ENCODE measurements around the gene TPO.

TPO gene

DNA sequence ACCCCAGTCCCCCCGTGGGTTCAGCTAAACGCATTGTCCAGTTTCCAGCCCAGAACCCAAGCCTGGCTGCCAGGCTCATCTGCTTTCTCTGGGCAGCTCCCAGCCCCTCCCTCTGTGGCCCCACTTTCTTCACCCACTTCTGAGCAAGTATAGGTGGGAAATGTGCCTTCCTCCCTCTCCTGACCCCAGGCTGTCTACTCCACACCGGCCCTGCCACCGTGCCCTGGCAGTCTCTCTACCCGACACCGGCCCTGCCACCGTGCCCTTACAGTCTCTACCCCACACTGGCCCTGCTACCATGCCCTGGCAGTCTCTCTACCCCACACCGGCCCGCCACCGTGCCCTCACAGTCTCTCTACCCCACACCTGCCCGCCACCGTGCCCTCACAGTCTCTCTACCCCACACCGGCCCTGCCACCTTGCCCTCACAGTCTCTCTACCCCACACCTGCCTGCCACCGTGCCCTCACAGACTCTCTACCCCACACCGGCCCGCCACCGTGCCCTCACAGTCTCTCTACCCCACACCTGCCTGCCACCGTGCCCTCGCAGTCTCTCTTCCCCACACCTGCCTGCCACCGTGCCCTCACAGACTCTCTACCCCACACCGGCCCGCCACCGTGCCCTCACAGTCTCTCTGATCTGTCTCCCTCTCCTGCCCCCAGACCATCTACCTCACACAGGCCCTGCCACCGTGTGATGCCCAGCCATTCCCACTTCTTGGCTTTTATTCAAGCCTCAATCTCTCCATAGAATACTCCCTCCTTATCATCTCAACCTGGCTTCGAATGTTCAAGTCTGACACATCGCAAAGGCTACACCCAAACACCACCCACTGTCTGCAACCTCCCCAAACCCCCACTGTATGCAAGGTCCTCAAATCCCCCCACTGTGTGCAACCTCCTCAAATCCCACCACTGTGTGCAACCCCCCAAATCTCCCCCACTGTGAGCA is 108.9 kb downstream of the TPO start:
- TF ChIP-seq, protein P1, sequence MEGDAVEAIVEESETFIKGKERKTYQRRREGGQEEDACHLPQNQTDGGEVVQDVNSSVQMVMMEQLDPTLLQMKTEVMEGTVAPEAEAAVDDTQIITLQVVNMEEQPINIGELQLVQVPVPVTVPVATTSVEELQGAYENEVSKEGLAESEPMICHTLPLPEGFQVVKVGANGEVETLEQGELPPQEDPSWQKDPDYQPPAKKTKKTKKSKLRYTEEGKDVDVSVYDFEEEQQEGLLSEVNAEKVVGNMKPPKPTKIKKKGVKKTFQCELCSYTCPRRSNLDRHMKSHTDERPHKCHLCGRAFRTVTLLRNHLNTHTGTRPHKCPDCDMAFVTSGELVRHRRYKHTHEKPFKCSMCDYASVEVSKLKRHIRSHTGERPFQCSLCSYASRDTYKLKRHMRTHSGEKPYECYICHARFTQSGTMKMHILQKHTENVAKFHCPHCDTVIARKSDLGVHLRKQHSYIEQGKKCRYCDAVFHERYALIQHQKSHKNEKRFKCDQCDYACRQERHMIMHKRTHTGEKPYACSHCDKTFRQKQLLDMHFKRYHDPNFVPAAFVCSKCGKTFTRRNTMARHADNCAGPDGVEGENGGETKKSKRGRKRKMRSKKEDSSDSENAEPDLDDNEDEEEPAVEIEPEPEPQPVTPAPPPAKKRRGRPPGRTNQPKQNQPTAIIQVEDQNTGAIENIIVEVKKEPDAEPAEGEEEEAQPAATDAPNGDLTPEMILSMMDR (IDR thresholded peaks at IDR 0.05; ENCODE audit: borderline replicate concordance, control extremely low read depth, extremely low read depth, insufficient read depth, missing control alignments): no peak
- no peak for DNase-seq (ENCODE audit: low spot score)
- in situ Hi-C loops (cut with MboI; ENCODE audit: low sequenced_read_pairs, unreplicated experiment): no loop called here

DNA sequence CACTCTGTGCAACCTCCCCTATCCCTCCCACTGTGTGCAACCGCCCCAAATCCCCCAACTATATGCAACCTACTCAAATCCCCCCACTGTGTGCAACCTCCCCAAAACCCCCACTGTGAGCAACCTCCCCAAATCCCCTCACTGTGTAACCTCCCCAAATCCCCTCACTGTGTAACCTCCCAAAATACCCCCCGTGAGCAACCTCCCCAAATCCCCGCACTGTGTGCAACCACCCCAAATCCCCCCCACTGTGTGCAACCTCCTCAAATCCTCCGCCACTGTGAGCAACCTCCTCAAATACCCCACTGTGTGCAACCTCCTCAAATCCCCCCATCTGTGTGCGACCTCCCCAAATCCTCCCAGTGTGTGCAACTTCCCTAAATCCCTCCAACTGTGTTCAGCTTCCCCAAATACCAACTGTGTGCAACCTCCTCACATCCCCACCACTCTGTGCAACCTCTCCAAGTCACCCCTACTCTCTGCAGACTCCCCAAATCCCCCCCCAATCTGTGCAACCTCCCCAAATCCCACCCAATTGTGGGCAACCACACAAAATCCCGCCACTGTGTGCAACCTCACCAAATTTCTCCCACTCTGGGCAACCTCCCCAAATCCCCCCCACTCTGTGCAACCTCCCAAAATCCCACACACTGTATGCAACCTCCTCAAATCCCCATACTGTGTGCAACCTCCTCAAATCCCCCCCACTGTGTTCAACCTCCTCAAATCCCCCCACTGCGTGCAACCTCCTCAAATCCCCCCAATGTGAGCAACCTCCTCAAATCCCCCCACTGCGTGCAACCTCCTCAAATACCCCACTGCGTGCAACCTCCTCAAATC is 114.1 kb downstream of the TPO start:
- no peak for DNase-seq (ENCODE audit: low spot score)
- in situ Hi-C loops (cut with MboI; ENCODE audit: low sequenced_read_pairs, unreplicated experiment): no loop called here
- TF ChIP-seq, protein P1 (IDR thresholded peaks at IDR 0.05; ENCODE audit: borderline replicate concordance, control extremely low read depth, extremely low read depth, insufficient read depth, missing control alignments): no peak

DNA sequence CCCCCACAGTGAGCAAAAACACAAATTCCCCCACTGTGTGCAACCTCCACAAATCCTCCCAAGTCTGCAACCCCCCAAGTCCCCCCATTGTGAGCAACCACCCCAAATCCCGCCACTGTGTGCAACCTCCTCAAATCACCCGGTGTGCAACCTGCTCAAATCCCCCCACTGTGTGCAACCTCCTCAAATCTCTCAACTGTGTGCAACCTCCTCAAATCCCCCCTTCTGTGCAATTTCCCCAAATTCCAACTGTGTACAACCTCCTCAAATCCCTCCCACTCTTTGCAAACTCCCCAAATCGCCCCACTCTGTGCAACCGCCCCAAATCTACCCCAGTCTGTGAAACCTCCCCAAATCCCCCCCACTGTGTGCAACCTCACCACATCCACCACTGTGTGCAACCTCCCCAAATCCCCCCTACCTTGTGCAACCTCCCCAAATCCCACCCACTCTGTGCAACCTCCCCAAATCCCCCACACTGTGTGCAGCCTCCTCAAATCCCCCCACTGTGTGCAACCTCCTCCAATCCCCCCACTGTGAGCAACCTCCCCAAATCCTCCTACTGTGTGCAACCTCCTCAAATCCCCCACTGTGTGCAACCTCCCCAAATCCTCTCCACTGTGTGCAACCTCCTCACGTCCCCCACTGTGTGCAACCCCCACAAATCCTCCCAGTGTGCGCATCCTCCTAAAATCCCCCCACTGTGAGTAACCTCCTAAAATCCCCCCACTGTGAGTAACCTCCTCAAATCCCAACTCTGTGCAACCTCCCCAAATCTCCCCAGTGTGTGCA is 115.2 kb downstream of the TPO start:
- TF ChIP-seq, protein P1 (IDR thresholded peaks at IDR 0.05; ENCODE audit: borderline replicate concordance, control extremely low read depth, extremely low read depth, insufficient read depth, missing control alignments): no peak
- no peak for DNase-seq (ENCODE audit: low spot score)
- in situ Hi-C loops (cut with MboI; ENCODE audit: low sequenced_read_pairs, unreplicated experiment): no loop called here

DNA sequence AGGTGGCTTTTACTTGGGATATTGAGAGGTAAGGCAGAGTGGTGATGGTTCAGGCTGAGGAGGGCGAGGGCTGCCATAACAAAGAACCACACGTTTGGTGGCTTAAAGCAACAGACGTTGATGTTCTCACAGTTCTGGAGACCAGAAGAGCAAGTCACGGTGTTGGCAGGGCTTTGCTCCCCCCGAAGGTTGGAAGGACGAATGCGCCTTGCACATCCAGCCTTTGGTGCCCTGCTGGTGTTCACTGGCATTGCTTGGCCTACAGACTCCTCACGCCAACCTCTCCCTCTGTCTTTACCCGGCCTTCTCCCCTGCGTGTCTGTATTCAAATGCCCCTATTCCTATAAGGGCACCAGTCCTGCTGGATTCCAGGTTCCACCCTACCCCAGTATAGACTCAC is 125.4 kb downstream of the TPO start:
- TF ChIP-seq, protein P1 (IDR thresholded peaks at IDR 0.05; ENCODE audit: borderline replicate concordance, control extremely low read depth, extremely low read depth, insufficient read depth, missing control alignments): no peak
- in situ Hi-C loops (cut with MboI; ENCODE audit: low sequenced_read_pairs, unreplicated experiment): no loop called here
- DNase-seq (ENCODE audit: low spot score): no peak

DNA sequence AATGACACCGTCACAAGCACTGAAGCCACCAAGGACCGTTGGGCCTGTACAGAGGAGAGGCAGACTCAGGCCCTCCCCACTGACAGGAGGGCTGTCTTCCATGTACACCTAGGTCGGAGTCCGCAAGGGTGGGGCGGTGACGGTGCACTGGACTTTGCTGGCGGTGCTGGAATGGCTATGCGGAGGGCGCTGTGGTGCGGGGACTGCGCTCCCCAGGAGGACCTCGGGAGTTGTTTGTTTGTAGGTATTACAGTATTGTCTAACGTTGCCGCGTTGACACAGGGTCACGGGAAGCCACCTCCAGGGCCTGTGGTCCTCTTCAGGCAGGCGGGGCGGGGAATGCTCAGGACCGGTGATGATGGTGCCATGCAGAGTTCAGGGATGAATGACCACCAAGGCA is 126.2 kb downstream of the TPO start:
- in situ Hi-C loops (cut with MboI; ENCODE audit: low sequenced_read_pairs, unreplicated experiment): no loop called here
- TF ChIP-seq, protein P1 (IDR thresholded peaks at IDR 0.05; ENCODE audit: borderline replicate concordance, control extremely low read depth, extremely low read depth, insufficient read depth, missing control alignments): no peak
- DNase-seq (ENCODE audit: low spot score): no peak

DNA sequence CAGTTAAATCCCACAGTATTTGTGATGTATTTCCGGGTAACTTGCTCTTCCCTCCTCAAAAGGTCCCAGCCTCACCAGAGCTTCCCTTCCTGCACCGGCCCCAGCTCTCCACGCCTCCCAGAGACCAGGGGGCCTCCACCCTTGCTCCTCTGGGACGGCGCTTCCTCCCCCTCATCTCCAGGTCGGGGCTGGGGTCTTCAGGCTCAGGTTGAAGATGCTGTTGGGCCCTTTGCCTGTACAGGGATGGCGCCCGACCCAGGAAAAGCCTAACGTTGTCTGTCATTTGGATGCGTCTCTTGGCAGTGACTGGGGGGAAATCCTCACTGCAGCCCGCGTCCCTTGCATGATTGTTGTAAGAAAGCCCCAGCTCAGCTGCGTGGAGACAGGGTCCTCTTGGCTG is 126.7 kb downstream of the TPO start:
- TF ChIP-seq, protein P1 (IDR thresholded peaks at IDR 0.05; ENCODE audit: borderline replicate concordance, control extremely low read depth, extremely low read depth, insufficient read depth, missing control alignments): no peak
- no peak for DNase-seq (ENCODE audit: low spot score)
- in situ Hi-C loops (cut with MboI; ENCODE audit: low sequenced_read_pairs, unreplicated experiment): no loop called here

All from GM13976 (cell line).